HS-5 (cell line): Measurements from ENCODE around the gene AP3D1.

Source experiments
- DNase-seq: peaks from one replicate; pipeline ENCODE4 v3.0.0-alpha.2; 2012; ENCODE audit warnings: low read depth

The AP3D1 gene

DNA sequence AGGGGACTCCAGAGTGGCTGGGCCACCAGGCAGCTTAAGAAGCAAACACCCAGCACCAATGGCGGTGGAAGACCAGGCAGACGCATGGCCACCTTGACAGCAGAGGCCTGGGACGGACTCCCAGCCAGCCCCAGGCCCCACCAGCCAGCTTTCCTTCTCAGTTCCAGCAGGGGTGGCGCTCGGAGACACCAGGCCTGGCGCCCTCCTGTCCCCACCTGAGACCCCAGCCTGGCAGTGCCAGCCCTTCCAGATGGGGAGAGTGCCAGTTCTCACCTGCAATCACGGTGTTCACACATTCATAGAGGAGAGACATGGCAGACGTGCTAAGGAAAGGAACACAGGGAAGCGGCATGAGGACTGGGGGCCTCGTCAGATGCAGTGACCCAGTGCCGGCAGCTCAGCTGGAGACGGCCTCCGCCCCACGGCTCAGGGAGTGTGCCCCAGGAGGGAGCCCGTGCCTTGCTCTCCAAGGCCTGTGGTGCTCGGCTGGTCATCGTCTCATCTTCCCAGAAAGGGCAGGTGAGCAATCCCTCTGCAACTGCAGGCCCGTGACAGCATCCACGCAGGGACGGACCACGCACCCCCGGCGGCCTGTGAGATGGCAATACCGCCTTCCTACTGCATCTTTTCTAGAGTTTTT, 24.4 kb downstream of the AP3D1 start:
- DNase-seq, result no peak

DNA sequence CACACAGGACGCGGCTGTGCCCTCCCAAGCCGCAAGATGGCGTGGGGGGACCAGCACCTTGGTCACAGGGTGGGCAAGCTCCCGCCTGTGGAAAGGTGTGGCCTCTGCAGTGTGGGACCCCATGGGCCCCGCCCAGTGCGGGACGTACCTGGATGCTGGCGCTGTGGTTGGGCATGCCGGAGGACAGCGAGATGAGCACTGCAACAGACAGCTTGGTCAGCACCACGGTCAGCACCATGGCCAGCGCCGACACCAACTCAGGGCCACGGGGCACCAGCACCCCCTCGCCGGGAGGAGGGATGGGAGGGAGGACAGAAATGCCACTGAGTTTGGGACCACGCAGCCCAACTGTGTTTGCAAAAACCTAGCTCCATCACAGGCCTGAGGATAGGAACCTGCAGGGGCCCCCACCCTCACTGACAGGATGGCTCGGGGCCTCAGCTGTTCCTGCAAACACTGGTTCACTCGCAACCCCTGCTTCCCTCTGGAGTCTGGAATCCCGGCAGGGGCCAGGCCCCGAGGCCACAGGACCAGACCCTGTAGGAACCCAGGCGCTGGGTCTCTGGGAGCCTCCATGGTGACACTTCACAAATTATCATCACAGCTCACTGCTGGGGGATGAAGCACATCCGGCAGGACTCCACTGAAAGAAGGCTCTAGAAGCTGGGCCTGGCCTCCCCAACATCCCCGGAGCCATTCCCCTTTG, 27.5 kb downstream of the AP3D1 start:
- DNase-seq, result no peak

DNA sequence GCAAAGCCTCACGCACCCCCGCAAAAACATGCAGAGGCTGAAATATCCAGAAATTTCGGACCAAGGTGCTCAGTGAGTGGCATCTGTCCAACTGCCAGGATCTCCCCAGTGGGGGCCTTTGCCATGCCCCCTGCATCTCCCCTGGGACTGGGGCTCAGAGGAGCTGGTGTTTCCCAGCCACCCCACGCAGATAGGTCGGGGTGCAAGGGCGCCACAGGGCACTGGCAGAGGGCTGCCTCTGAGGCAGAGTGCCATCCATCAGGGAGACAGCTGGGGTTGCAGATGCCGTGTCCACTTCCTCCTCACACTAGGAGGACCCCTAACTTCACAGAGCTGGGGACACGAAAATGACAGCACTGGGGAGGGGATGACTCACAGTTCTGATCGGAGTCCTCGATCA, 28.4 kb downstream of the AP3D1 start:
- DNase-seq, result no peak

DNA sequence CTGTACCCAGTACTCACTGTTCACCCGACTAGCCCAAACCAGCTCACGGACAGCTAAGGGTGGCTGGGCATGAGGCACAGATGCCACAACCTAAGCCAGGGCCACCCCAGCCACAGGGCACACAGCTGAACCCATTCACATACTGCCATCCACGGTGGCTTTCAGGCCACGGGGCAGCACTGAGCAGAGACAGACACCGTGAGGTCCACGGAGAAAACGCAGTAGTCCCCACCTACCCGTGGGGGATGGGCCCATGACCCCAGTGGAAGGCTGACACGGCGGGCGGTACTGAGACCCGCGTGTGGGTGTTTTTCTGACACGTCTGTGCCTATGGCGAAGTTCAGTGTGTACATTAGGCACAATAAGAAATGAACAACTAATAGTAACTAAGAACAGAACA, 29.1 kb downstream of the AP3D1 start:
- no peak for DNase-seq

DNA sequence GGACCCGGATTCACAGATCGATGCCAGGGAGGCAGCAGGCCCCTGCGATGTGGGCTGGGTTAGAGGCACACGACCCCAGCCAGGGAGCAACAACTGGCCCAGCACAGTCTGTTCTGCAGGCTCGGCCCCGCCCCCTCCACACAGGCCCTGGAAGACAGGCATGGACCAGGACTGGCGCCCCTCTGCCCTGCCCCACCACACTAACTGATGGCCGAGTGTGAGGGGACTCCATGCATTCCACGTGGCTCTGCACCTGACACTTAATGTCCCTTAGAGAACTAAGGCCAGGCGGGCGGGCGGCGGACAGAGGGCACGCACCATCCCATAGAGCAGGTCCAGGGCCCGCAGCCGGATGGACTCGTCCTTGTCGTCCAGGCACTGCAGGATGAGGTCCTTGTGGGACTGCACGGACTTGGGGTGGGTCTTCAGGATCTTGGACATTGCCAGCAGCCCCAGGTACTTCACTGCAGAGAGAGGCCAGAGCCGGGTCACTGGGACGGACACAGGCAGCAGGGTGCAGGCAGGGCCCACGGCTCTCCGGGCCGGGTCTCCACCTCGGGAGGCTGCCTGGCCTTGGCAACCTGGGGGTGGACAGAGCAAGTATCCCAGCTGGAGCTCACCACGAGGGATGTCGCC, 29.8 kb downstream of the AP3D1 start:
- no peak for DNase-seq

DNA sequence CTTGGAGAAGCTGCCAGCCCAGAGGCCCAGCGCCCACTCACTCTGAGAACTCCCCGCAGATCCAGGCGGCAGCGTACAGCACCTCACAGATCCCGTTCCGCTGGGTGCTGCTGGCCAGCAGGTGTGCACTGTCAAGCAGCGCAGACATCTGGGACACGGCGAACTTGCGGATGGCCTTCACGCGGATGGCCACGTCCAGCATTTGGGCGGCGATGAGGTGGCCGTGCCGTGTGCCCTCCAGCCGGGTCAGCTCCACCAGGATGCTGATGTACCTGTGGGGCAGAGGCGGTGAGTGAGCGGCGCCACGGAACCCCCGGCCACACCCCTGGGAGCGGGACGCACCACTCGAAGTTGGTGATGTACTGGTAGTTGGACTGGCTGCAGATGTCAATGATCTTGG, 30.5 kb downstream of the AP3D1 start:
- no peak for DNase-seq

DNA sequence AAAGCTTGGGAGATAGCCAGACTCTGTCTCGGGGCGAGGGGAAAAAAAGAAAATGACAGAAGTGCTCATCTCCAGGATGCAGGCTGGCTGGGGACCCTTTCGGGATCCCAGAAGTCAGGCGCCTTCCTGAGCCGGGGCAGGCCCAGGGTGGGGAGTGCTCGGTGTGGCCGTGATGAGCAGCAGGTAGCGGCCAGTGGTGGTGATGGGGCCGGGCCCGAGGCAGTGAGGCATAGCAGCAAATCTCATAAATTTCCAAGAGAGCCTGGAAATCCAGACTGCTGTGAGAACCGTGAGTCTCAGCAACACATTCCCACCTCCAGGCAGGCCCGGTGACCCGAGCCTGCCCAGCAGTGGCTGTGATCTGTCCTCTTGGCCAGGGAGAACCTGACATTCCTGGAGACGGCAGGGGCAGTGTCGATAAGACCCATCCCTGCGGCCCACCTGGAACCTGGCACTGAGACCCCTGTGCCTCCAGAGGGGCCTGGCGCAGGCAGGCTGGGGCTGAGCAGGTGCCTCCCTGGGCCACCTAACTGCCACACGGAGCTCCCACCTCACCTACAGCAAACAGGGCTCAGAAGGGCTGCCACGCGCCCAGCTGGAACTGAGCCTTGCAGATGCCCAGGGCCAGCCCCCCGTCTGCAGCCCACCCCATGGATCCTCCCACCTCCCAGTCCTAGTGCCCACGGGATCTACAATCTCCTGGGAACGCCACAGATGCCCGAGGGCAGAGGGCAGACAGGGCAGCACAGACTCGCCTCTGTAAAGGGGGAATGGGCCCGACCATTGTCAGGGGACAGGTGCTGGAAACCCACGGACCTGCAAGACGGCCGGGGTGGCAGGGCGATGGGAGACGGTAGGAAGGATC, 31.2 kb downstream of the AP3D1 start:
- DNase-seq, result no peak

DNA sequence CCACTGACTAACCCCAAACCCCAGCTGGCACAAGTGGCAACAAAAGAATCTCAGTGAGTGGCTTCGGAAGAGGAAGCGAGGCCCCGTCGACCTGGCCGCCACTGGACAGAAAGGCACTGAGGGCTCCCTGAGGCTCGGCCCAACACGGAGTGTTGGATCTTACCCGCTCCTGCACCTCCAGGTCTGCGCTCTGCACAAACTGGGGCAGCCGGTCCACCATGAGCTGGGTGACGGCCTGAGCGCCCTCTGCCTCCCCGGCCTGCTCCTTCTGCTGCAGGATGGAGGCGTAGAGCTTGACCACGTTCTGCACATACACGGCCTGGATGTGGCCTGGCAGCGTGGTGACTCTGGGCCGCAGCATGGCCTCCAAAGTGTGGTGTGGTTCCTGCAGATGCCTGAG, 32.9 kb downstream of the AP3D1 start:
- DNase-seq, result no peak

DNA sequence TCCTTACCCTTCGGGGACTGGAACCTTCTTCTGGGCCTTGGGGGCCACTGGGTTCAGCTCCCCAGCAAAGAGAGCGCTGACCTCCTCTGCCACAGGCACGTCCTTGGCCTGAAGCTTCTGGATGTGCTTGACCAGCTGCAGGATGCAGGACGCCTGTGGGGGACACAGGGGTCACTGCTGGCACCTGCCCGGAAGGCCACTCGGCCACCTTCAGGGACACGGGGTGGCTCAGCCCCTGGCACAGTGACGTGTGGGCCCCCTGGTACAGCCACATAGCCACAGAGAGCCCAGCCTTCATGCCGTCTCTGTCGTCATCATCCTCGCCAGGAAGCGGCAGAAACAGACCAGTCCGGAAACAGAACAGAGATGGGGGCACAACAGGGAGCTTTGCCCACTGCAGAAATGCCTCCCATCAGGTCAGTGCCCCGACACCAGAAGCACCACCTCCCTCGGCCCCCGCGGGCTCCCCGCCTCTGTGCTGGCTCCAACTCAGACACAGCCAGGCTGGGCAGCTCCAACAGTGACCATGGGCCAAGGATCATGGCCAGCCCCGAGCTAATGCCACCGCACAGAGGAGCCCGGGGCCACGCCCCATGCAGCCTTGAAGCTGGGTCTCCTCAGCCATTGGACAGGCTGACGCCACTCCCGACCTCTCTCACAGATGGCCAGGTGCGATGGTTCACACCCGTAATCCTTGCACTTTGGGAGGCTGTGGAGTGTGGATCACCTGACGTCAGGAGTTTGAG, 34.0 kb downstream of the AP3D1 start:
- DNase-seq, result no peak

DNA sequence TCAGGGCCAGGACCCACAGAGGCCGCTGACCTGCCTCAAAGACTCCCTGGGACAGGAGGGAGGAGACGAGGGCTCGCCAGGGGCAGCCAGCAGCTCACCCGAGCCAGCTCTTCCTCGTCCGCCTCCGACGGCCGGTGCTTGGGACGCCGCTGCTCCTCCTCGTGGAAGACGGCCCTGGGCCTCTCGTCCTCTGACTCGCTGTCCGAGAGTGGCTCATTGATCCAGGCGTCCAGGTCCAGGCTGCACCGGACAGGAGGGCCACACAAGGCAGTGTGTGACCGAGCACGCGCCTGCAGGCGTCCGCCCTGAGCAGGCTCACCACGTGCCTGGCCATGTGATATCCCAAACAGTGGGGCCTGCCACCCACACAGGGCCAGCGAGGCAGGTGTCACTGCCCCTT, 34.9 kb downstream of the AP3D1 start:
- DNase-seq, result no peak

DNA sequence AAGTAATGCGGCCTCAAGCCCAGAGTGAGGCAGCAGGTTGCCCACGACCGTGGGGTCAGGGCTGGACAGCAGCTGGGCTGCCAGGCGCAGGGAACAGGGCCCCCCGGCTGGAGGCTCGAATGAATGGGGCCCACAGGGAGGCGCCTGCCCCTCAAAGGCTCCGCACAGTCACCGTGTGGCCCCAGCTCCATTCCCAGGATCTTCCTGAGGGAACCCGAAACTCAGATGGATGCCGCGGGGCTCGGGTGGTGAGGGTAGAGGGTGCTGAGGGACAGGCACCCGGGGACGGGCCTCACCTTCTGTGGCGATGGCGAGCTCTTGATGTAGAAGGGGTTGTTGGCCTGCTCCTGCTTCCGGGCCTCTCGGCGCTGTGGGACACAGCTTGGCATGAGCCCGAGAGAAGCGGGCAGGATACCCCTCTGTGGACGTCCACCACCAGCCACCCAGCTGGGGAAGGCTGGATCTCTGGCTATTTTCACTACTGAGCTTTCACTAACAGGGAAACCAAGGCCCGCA, 35.4 kb downstream of the AP3D1 start:
- DNase-seq, result no peak

DNA sequence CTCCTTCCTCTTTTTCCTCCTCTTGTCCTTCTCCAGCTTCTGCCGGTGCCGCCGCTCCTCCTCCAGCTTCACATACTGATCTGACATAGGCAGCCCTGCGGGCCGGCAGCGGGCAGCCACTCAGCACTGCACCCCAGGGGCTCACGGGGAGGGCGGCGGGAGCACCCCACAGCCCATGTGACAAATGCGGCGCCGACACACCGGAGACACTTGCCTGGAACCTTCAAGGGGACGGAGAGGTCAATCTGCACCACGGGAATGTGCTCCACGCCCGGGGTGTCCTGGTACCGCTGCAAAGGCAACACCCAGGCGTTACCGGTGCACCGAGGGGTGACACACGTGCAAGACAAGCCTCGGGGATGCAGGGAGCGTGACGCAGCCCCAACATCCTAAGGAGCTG, 36.0 kb downstream of the AP3D1 start:
- DNase-seq, result no peak

DNA sequence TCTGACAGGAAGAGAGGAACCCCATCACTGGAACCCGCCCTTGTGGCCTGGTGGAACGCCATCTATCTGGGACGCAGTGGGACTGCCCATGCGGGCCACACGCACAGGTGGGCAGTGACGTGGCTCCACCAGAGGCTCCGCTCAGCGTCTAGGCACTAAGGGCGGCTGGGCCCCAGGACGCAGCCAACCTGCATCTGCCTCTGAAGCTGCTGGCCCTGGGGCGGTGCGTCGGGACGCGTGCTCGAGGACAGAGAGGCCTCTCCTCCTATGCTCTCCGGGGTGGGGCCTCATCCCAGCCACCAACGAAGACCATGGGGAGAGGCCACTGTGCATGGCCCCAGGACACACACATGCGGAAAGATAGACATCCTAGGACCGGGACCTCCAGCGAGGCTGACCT, 36.5 kb downstream of the AP3D1 start:
- no peak for DNase-seq

DNA sequence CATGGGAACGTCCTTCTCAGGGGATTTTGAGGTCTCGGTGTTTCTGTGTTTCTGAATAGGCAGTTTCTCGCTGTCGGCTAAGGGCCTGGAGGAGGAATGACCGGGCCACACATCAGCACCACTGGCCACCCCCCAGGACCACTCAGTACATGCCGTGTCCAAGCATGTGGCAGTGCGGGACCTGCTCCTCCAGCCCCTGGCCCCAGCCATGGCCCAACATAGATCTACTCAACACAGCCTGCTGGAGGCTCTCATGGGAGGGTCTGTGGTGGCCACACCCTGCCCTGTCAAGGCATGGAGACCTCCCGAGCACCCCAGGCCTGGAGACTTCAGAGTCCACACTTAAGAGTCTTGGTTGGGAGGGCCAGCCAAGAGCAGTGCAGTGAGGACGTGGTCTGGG, 37.1 kb downstream of the AP3D1 start:
- no peak for DNase-seq

DNA sequence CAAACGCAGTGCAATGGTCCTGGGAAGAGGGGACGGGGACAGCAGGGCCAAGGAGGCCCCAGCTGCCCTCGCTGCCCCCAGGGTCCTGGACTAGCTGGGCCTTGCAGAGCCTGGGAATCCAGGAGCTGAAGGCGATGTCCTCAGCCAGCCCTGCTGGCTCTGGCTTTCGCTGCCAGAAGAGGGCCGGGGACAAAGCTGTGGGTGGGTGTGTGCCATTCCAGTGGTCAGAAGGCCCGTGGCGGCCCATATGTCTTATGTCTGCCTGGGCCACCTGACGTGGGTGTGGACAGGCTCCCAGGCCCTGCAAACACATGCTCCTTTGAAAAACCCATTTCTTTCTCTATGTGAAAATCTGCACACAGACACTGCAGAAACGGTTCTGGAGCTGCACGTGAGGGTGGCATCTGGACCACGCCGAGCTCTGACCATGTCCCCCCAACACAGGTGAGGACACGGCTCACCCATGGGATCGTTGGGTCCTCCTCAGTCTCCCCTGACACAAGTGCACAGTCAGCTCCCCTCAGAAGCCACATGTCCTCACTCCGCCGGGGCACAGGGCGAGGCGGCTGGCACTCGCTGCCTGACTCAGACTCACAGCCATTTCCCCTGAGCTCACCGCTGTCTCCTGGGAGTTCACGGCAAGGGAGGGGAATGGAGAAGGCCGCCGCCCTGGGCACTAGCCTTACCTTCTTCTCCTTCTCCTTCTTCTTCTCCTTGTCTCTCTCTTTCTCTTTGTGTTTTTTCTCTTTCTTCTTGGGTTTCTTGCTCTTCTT, 37.7 kb downstream of the AP3D1 start:
- DNase-seq, result no peak

DNA sequence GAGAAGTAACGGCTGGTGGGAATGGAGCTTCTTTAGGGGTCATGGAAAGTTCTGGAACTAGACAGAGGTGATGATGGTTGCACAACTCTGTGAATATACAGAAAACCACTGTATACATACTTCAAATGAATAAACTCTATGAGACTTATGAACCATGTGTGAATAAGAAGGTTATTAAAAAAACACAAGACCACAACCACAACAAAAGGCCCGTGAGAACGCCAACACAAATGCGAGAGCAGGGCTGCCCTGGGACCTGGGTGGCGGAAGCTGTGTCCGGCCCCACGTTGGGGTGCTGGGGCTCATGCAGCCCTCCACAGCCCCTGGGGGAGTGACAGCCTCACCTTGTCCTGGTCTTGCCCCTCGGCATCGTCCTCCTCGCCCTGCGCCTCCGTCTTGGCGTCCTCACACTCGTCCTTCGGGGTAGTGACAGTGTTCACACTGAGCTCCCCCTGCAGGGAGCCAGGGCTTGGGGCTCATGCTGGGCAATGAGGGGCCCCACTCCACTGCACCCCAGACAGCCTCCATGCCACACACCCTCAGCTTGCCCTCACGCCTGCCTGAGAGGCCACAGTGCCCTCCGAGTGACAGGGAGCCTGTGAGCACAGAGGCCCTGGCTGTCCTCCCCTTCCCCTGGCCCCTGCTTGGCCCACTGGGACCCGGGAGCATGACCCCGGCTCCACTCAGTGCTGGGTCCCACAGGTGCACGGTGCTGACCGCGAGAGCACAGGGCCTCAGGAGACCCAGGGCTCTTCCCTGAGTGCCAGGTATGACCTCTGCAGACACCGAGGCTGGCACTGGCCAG, 38.6 kb downstream of the AP3D1 start:
- DNase-seq, result no peak

DNA sequence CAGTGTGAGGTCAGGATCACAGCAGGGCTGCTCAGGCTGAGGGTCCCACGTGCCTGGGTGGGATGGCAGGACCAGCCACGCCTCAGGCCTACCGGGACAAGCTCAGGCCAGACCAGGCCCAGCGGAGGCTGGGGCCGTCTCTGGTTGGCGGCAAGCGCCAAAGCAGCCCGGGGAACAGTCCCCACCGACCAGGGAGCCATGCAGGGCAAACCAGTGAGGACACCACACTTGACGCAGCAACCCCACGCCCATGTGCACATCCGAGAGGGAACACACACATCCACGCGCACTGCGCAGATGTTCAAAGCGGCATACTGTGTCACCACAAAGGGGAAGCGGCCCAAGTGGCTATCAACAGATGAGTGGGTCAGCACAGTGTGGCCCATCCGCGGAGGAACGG, 39.5 kb downstream of the AP3D1 start:
- no peak for DNase-seq

DNA sequence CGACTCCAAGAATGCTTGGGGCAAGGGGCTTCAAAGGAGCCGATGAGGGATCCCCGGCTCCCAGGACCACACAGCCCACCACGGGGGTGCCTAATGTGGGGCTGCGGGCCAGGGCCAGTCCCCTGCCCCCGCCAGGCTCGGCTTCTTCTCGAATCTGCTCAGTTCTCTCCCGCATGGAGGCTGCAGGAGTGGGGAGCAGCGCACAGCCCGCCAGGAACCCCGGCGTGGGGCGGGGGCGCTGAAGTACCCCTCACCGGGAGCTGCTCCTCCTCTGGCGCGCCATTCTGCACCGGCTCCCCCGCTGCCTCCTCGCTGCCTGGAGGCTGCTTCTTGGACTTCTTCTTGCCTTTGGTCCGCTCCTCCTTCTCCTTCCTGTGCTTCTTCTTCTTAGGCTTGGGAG, 39.9 kb downstream of the AP3D1 start:
- no peak for DNase-seq

DNA sequence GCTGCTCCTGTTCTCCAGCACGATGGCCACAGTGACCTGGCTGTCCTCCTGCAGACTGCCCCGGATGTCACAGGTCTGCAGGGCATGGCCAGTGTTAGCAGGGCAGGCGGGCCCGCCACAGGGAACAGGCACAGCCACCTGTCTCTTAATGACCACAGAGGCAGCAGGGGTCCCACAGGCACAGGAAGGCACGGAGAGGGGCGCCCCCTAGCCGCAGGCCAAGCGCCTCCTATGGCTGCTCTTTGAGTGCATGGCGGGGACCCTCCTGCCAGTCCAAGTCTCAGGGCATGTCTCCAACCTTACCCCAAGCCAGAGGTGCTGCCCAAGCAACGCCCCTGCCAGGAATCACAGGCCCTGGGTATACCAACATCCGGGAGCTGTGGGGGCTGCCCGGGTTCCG, 40.5 kb downstream of the AP3D1 start:
- no peak for DNase-seq
